RKO (cell line): ENCODE results near the gene PRAMEF8.
"Not testable (repeated sequence)": the region's sequence is repeated elsewhere in the genome, so short reads cannot be mapped to it uniquely, and the experiment has no call there.

Experiments
- DNase-seq: peaks from one replicate; pipeline ENCODE4 v3.0.0-alpha.2; 2016; ENCODE audit warnings: low spot score

Gene PRAMEF8

GRCh38 chr1:13285037-13285436 lies at the start of gene PRAMEF8:
Gene PRAMEF8, minus strand, starts transcription at chr1:13285137. Its CDS starts 1,046 bp downstream, at chr1:13284091.
- DNase-seq: not testable (repeated sequence)

- not testable (repeated sequence) for DNase-seq
Observed at GRCh38 chr1:13315281-13315680, 30.3 kb upstream of the PRAMEF8 start, which contains the start of gene PRAMEF15. Gene PRAMEF15, plus strand, starts transcription at chr1:13315581. Its CDS starts 2,827 bp downstream, at chr1:13318408.

- DNase-seq: not testable (repeated sequence)
Observed at GRCh38 chr1:13303239-13303638, 18.3 kb upstream of the PRAMEF8 start, which contains the start of gene PRAMEF33. Gene PRAMEF33, plus strand, starts transcription at chr1:13303539. Its CDS starts 2,416 bp downstream, at chr1:13305955.

GRCh38 chr1:13302197-13302596 lies 17.3 kb upstream of the PRAMEF8 start:
- DNase-seq: not testable (repeated sequence)

- not testable (repeated sequence) for DNase-seq
Observed at GRCh38 chr1:13298699-13299098, 13.8 kb upstream of the PRAMEF8 start.

GRCh38 chr1:13297216-13297931 lies 12.4 kb upstream of the PRAMEF8 start:
- not testable (repeated sequence) for DNase-seq

- not testable (repeated sequence) for DNase-seq
Observed at GRCh38 chr1:13289030-13289429, 4.1 kb upstream of the PRAMEF8 start.

- DNase-seq: peak; percentile 11
Observed at GRCh38 chr1:13279617-13280016, 5.3 kb downstream of the PRAMEF8 start.

- peak; percentile 0 for DNase-seq
Observed at GRCh38 chr1:13277016-13277415, 7.9 kb downstream of the PRAMEF8 start.

GRCh38 chr1:13265124-13265523 lies 19.8 kb downstream of the PRAMEF8 start:
- DNase-seq: not testable (repeated sequence)

- not testable (repeated sequence) for DNase-seq
Observed at GRCh38 chr1:13253898-13254297, 31.0 kb downstream of the PRAMEF8 start, which contains the start of gene PRAMEF5. Gene PRAMEF5, plus strand, starts transcription at chr1:13254198. Its CDS starts 5,071 bp downstream, at chr1:13259269.

- DNase-seq: not testable (repeated sequence)
Observed at GRCh38 chr1:13247122-13247521, 37.8 kb downstream of the PRAMEF8 start.

- not testable (repeated sequence) for DNase-seq
Observed at GRCh38 chr1:13246554-13246871, 38.4 kb downstream of the PRAMEF8 start.

GRCh38 chr1:13245841-13246553 lies 38.9 kb downstream of the PRAMEF8 start:
- DNase-seq: not testable (repeated sequence)

- not testable (repeated sequence) for DNase-seq
Observed at GRCh38 chr1:13243536-13244263, 41.2 kb downstream of the PRAMEF8 start.

- DNase-seq: not testable (repeated sequence)
Observed at GRCh38 chr1:13239633-13240032, 45.3 kb downstream of the PRAMEF8 start.

GRCh38 chr1:13237572-13237971 lies 47.4 kb downstream of the PRAMEF8 start:
- DNase-seq: not testable (repeated sequence)

GRCh38 chr1:13234057-13234456 lies 50.9 kb downstream of the PRAMEF8 start:
- not testable (repeated sequence) for DNase-seq

GRCh38 chr1:13232056-13232455 lies 52.9 kb downstream of the PRAMEF8 start:
- not testable (repeated sequence) for DNase-seq
